ENCODE results near the gene SOWAHD.

- TF ChIP-seq EZH2 (IDR thresholded peaks at IDR 0.05) (no peak), POLR2AphosphoS5 (IDR thresholded peaks at IDR 0.05; ENCODE audit: borderline replicate concordance, low read depth, low read length) (no peak)
These were observed 1.3 kb upstream of the SOWAHD start for GRCh38 chrX:119756926-119757635.
